ENCODE measurements around the gene PTCD3.

Gene PTCD3

GRCh38 chr2:86082756-86083155 lies 23.3 kb upstream of the PTCD3 start:
- no peak for DNase-seq

DNA sequence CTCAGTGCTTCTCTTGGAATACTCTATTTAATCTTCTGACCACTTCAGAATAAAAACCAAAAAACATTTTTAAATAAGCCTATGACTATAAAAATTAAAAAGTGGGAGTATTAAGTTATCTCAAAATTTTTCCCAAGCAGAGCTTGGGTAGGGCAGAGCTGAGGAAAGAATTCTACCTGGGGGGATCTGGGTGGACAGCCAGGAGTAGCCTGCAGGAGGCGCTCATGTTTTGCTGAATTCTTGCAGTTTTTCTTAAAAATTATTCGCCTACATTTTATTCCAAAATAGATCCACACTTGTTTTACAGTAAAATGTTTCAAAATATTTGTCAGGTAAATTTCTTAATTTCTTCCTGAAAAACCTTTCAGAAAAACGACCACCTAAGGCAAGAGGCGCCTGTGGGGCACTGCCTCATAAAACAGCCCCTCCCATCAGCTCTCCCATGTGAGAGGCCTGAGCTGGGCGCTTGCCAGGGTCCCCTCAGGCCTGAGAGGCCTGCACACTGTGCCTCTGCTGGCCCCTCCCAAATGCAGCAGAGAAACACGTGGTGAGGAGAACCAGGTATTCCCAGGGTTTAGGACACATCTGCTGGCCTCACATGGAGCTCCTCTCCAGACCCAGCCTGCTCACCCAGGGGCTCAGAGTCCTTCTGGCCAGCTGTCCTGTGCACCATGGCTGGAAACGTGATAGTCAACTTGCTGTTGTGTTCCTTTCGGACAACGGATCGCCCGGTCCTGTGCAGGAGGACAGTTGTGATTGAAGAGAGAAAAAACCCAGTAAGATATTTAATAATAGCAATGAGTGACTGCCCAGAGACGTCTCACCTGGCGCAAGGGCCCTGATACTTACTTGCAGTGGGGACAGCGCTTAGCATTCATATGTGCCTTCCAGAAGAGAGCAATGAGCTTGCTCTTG lies 17.8 kb upstream of the PTCD3 start:
- DNase-seq, result no peak

GRCh38 chr2:86094229-86094628 lies 11.8 kb upstream of the PTCD3 start:
- no peak for DNase-seq

DNA sequence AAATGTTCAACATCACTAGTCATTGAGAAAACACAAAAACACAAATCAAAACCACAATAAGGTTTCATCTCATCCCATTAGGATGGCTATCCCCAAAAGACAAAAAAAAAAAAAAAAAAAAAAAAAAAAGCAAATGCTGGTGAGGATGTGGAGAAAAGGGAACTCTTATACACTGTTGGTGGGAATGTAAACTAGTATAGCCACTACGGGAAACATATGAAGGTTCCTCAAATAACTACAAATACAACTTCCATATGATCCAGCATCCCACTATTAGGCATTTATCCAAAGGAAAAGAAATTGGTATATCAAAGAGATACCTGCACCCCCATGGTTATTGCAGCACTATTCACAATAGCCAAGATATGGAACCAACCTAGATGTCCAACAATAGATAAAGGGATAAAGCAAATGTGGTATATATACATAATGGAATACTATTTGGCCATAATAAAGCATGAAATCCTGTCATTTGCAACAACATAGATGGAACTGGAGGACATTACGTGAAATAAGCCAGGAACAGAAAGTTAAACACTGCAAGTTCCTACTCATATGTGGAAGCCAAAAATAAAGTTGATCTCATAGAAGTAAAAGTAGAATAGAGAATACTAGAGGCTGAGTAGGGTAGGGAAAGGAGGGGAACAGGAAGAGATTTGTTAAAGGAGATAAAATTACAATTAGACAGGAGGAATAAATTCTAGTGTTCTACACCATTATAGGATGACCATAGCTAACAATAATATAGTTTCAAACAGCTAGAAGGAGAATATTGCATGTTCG lies 8.7 kb upstream of the PTCD3 start:
- no peak for DNase-seq

GRCh38 chr2:86097913-86098312 lies 8.1 kb upstream of the PTCD3 start:
- DNase-seq, result no peak

DNA sequence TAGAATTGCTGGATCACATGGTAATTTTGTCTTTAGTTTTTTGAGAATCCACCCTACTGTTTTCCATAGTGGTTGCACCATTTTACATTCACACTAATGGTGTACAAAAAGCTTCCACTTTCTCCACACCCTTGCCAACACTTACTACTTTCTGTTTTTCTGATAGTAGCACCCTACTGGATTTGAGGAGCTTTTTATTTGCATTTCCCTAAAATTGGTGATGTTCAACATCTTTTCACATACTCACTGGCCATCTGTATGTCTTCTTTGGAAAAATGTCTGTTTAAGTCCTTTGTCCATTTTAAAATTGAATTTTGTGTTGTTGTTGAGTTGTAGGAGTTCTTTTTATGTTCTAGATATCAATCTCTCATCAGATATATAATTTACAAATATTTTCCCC lies 3.9 kb upstream of the PTCD3 start:
- DNase-seq, result no peak

DNA sequence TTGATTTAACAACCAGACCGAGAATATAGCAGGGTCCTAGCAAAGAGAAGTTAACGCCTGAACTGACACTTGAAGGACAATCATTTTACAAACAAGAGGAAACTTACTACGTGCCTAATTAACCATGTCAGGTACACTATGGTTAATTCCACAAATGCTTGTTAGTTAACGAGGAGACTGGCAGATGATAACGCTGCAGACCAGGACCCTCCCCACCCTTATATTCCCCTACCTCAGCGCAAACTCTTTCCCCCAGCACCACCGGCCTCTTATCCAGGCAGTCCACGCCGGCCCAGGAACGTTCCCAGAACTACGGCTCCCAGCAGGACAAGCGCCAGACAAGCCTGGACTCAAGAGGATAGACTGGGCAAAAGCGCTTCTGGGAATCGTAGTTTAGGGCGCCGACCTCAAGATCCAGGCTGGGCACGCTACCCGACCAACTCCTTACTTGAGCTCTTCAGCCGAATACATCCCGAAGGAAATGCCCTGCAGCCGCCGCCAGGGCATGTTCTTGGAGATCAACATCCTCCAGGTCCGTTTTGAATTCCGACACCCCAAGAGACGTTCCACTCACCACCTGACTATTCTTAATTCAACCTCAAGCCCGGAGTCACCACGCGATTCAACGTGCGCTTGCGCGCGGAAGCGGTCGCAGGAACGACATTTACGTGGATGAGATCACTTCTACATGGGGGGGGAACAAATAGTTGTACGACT lies 625 bp upstream of the PTCD3 start, which contains the start of gene POLR1A:
TSS of gene POLR1A (minus strand) at position 635 of the 717 bp plus-strand sequence. CDS start at position 525, 110 bp downstream.
- peak; percentile 87 for DNase-seq

DNA sequence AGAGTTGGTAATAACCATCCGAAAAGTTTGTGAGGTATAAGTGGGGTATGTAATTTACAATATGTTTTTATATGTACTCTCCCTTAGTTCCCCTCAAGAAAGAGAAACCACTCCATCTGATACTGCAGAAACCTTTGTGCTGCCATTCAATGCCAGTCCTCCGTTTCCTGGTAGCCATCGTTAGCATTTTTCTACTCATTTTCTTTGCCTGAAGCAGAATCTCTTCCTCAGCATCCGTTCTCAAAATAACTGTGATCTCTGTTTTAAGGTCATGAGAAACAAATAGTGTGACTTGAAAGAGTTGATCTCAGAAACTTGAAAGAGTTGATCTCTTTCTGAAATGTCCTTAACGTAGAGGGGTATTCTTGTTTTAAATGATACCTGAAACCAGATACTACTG lies 996 bp downstream of the PTCD3 start:
- DNase-seq, result no peak

- no peak for DNase-seq
These were observed 12.1 kb downstream of the PTCD3 start for GRCh38 chr2:86118130-86118529.

- DNase-seq, result no peak
These were observed 17.4 kb downstream of the PTCD3 start for GRCh38 chr2:86123328-86123925.

DNA sequence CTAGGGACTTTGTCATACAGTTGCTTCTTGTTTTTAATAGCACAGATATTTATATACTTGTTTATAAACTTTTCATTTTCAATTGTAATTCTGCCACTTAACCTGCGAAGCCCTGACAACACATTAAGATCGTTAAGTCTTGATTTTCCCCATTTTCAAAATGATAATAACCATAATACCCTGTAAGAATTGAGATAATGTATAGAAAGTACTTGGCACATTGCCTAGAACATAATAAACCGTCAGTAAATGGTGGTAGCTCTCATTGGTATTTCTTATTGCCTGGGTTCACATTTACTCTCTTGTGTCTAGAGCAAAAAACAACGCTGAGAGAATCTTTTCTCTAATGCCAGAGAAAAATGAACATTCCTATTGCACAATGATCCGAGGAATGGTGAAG lies 18.6 kb downstream of the PTCD3 start:
- no peak for DNase-seq

DNA sequence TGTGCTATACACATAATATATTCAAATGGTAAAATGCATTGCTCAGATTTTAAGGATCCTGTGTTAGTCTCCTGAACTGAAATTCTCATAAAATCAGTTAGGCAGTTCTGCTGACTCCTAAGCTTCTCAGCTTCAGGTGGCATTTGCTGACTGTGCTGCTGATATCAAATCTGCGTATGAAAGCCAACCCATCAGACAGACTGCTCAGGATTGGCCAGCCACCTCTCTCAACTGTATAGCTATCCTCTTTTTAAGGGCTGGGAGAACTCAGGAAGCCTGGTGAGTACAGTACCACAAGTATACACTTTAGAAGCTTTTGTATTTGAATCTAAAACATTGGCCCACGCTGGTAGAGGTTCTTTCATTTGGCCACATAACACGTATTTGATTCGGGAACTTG lies 28.7 kb downstream of the PTCD3 start:
- DNase-seq, result no peak

- no peak for DNase-seq
These were observed 29.6 kb downstream of the PTCD3 start for GRCh38 chr2:86135653-86136052.

GRCh38 chr2:86136141-86136540 lies 30.1 kb downstream of the PTCD3 start:
- no peak for DNase-seq

- peak; percentile 46 for DNase-seq
These were observed 32.9 kb downstream of the PTCD3 start for GRCh38 chr2:86138736-86139625.

DNA sequence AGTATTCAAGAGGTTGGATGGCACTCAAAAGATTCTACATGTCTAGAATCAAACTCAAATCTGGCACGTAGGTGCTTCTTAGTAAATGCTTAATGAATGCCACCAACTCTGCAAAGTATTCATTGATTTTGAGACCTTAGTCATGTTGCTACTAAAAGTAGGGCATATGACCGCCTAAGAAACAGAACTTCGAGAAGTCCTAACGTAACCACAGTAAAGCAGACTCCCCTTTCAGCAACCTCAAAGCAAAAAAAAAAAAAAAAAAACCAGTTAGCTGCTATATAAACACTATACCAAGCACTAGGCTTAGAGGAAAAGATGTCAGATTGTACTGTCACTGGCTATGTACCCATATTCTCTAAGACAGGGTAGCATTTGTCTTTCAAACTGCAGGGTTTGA lies 33.9 kb downstream of the PTCD3 start:
- DNase-seq, result no peak

GRCh38 chr2:86140969-86141392 lies 34.9 kb downstream of the PTCD3 start:
- no peak for DNase-seq

- no peak for DNase-seq
These were observed 36.6 kb downstream of the PTCD3 start for GRCh38 chr2:86142436-86143257.

DNA sequence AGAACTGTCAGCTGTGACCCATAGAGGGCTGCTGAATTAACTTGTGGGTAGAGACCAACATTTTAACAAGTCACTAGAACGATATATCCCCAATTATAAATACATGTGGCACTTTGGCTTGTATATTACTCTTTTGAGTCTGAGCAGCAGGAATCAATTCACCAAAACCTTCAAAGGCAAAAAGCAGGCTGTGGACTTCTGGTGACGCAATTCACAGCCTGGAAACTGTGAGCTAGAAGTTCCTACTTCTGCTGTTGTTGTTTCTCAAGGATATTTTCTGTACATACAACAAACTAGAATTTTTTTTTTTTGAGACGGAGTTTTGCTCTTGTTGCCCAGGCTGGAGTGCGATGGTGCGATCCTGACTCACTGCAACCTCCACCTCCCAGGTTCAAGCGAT lies 37.3 kb downstream of the PTCD3 start:
- DNase-seq, result no peak

- DNase-seq, result no peak
These were observed 38.1 kb downstream of the PTCD3 start for GRCh38 chr2:86143926-86144685.
